OCI-LY3 (cell line): Measurements from ENCODE around the gene KRTAP5-4.
"Not testable (repeated sequence)": the region's sequence is repeated elsewhere in the genome, so short reads cannot be mapped to it uniquely, and the experiment has no call there.

Experiments
- H2AFZ ChIP-seq: fragments of 200-600, 300-600 bp; shearing (Covaris generic); 2 replicates; pipeline ENCODE4 v1.6.0; 2014; ENCODE audit warnings: antibody characterized with exemption, low read depth, low read length
- H3K27ac ChIP-seq: fragments of 200-600, 300-600 bp; sonication (generic); 2 replicates; pipeline ENCODE4 v1.5.1; 2014; ENCODE audit warnings: mild to moderate bottlenecking, low read length, moderate library complexity, mixed read lengths
- H3K27me3 ChIP-seq: fragments of 200-600, 300-600 bp; sonication (generic); 2 replicates; pipeline ENCODE4 v1.6.1; 2014; ENCODE audit warnings: low read depth, low read length, mixed read lengths
- H3K36me3 ChIP-seq: fragments of 200-600, 300-600 bp; sonication (generic); replicated peaks from 2 replicates; pipeline ENCODE3; 2014; ENCODE audit warnings: low read depth, low read length, mixed read lengths
- H3K4me1 ChIP-seq: fragments of 300-600, 200-600 bp; sonication (generic); 2 replicates; pipeline ENCODE4 v1.6.1; 2014; ENCODE audit warnings: low read length, mixed read lengths
- H3K4me2 ChIP-seq: fragments of 200-600, 300-600 bp; sonication (generic); 2 replicates; pipeline ENCODE4 v1.6.1; 2014; ENCODE audit warnings: low read length, mixed read lengths
- H3K4me3 ChIP-seq: fragments of 300-600, 200-600 bp; sonication (generic); 2 replicates; pipeline ENCODE4 v1.5.1; 2014; ENCODE audit warnings: antibody characterized with exemption, mild to moderate bottlenecking, low read length, moderate library complexity
- H3K79me2 ChIP-seq: fragments of 300-600, 200-600 bp; shearing (Covaris generic); 2 replicates; pipeline ENCODE4 v1.6.1; 2014; ENCODE audit warnings: mild to moderate bottlenecking, low read length, mixed read lengths
- H3K9ac ChIP-seq: fragments of 300-600, 200-600 bp; shearing (Covaris generic); 2 replicates; pipeline ENCODE4 v1.6.0; 2014; ENCODE audit warnings: mild to moderate bottlenecking, low read length, moderate library complexity
- H3K9me3 ChIP-seq: fragments of 200-600, 300-600 bp; shearing (Covaris generic); 2 replicates; pipeline ENCODE4 v1.6.1; 2014; ENCODE audit warnings: low read length, mixed read lengths; ENCODE audit not compliant: insufficient read depth
- H4K20me1 ChIP-seq: fragments of 200-600, 300-600 bp; sonication (generic); 2 replicates; pipeline ENCODE4 v1.6.1; 2016; ENCODE audit warnings: low read length, mixed read lengths; ENCODE audit not compliant: insufficient read depth
- EZH2phosphoT487 ChIP-seq: fragments of 200-600 bp; shearing (Covaris generic); IDR thresholded peaks from 2 replicates; pipeline ENCODE4 v1.6.1; 2018; ENCODE audit warnings: antibody characterized with exemption, mixed run types, low read depth
- TF ChIP-seq, protein P1 (sequence below): fragments of 200-600, 300-600 bp; sonication (generic); IDR thresholded peaks from 2 replicates; pipeline ENCODE4 v1.5.1; 2014; ENCODE audit warnings: antibody characterized with exemption, low read length, low read depth

The KRTAP5-4 gene

DNA sequence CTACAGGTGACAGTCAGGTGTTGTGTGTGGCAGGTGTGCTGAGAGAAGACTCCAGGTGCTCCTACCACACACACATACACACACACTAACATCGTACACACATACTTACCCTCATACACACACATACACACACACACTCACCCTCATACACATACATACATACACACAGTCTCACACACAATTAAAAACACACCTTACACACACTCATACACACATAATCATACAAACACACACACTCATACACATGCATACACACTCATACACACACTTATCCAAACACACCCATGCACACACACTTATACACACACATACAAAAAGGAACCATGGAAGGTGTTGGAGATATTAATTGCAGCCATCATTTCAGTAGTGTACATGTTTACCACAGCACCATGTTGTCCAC, 18.3 kb downstream of the KRTAP5-4 start:
- Histone ChIP-seq H3K27ac (no peak overlapping the region), H2AFZ (no peak overlapping the region), H3K36me3 (peaks cover 4% of the 10 kb centered on the region), H3K4me3 (no peak overlapping the region), H3K9ac (no peak overlapping the region), H4K20me1 (peaks cover 3% of the 10 kb centered on the region; the same call in 1 of the 2 replicates), H3K4me1 (peaks cover 26% of the 10 kb centered on the region), H3K4me2 (no peak overlapping the region), H3K79me2 (no peaks in the 10 kb centered on the region), H3K9me3 (no peaks in the 10 kb centered on the region), H3K27me3 (peaks cover 77% of the 10 kb centered on the region)
- TF ChIP-seq, protein P1, sequence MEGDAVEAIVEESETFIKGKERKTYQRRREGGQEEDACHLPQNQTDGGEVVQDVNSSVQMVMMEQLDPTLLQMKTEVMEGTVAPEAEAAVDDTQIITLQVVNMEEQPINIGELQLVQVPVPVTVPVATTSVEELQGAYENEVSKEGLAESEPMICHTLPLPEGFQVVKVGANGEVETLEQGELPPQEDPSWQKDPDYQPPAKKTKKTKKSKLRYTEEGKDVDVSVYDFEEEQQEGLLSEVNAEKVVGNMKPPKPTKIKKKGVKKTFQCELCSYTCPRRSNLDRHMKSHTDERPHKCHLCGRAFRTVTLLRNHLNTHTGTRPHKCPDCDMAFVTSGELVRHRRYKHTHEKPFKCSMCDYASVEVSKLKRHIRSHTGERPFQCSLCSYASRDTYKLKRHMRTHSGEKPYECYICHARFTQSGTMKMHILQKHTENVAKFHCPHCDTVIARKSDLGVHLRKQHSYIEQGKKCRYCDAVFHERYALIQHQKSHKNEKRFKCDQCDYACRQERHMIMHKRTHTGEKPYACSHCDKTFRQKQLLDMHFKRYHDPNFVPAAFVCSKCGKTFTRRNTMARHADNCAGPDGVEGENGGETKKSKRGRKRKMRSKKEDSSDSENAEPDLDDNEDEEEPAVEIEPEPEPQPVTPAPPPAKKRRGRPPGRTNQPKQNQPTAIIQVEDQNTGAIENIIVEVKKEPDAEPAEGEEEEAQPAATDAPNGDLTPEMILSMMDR = no peak
- no peak for TF ChIP-seq EZH2phosphoT487

DNA sequence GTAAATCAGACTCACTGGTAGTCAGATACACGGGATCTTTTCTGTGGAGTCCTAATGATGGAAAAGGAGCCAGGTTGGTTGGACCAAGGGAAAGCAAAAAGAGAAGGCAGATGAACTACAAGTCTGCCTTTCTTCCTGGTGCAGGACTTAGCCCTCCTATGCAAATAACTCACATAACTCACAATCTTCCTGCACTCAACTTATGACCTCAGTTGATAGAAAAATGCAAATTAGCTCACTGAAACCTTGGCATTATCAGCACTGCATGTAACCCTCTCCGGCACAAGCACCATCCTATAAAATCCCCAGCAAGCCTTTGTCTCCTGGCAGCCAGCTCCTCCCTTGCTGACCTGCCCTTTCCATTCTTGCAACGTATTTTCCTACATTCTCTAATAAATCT, 20.3 kb downstream of the KRTAP5-4 start:
- H3K4me2 ChIP-seq, H2AFZ ChIP-seq, H3K9ac ChIP-seq, H3K9me3 ChIP-seq, H3K27ac ChIP-seq, H3K79me2 ChIP-seq, H4K20me1 ChIP-seq, H3K4me3 ChIP-seq, H3K36me3 ChIP-seq: not testable (repeated sequence)
- Histone ChIP-seq H3K4me1 (peaks cover 25% of the 10 kb centered on the region), H3K27me3 (peaks cover 69% of the 10 kb centered on the region)

DNA sequence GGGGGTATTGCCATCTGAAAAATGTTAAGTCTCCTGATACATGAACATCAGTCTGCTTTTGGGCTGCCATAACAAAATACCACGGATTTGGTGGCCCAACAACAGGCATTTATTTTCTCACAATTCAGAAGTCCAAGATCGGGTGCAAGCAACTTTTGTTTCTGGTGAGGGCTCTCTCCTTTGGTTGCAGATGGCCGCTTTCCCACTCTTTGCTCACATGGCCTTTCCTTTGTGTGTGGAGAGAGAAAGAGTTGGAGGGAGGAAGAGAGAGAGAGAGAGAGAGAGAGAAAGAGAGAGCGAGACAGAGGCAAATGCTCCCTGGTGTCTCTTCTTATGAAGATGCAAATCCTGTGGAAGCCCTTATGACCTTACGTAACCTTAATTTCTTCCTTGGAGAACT, 21.3 kb downstream of the KRTAP5-4 start:
- Histone ChIP-seq H3K9ac (no peak overlapping the region), H3K4me2 (no peak overlapping the region), H4K20me1 (no peaks in the 10 kb centered on the region), H3K9me3 (no peaks in the 10 kb centered on the region), H2AFZ (no peak overlapping the region), H3K79me2 (no peaks in the 10 kb centered on the region), H3K4me1 (peaks cover 17% of the 10 kb centered on the region), H3K4me3 (no peak overlapping the region), H3K27ac (no peak overlapping the region), H3K36me3 (peaks cover 4% of the 10 kb centered on the region), H3K27me3 (peaks cover 68% of the 10 kb centered on the region)
- TF ChIP-seq EZH2phosphoT487 = no peak
- TF ChIP-seq, protein P1 = no peak

DNA sequence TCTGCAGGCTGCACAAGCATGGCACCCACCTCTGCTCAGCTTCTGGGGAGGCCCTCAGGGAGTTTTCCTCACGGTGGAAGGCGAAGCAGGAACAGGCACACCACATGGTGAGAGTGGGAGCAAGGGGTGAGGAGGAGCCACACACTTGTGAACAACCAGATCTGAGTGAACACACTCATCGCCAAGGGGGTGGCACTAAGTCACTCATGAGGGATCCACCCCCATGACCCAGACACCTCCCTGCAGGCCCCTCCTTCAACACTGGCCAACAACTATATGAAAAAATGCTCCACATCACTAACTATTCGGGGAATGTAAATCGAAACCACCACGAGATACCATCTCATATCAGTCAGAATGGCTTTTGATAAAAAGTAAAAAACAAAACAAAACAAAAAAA, 23.1 kb downstream of the KRTAP5-4 start:
- peaks cover 9% of the 10 kb centered on the region for H3K4me1 ChIP-seq
- H3K9ac ChIP-seq = no peak overlapping the region
- H3K9me3 ChIP-seq = no peaks in the 10 kb centered on the region
- H3K4me3 ChIP-seq = no peak overlapping the region
- H3K27ac ChIP-seq = no peak overlapping the region
- no peaks in the 10 kb centered on the region for H3K36me3 ChIP-seq
- TF ChIP-seq EZH2phosphoT487 = no peak
- TF ChIP-seq, protein P1 = no peak
- H3K79me2 ChIP-seq = no peaks in the 10 kb centered on the region
- H4K20me1 ChIP-seq = no peaks in the 10 kb centered on the region
- H3K27me3 ChIP-seq = peaks cover 71% of the 10 kb centered on the region
- no peak overlapping the region for H2AFZ ChIP-seq
- H3K4me2 ChIP-seq = no peak overlapping the region

DNA sequence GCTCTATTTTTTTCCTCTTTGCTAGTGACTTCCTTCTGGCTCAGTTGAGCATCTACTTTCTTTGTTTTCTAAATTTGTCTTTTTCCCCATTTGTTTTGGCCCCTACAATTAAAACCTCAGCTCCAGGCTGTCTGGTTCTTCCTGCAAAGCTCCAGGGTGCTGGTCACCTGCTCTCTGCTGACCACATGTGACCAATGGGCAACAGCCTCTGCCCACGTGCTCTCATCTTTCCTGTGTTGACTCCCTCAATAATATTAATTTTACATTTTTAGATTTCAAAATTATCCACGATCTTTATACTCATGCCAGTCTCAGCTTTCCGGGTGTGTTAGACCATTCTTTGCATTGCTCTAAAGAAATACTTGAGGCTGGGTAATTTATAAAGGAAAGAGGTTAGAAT, 23.5 kb downstream of the KRTAP5-4 start:
- H3K36me3 ChIP-seq, H4K20me1 ChIP-seq, H3K4me2 ChIP-seq, H2AFZ ChIP-seq, H3K27ac ChIP-seq, H3K4me3 ChIP-seq, H3K4me1 ChIP-seq, H3K79me2 ChIP-seq, H3K9ac ChIP-seq, H3K9me3 ChIP-seq: not testable (repeated sequence)
- peaks cover 70% of the 10 kb centered on the region for H3K27me3 ChIP-seq
